Endothelial cell of umbilical vein (primary cell): ENCODE results near the gene ZNF644. TPM values are rescaled to one million over a fixed set of nuclear protein-coding genes. Genes with fewer than 3 reads are reported as not detected.

Experiments
- BruUV-seq: library from RNA; stranded (reverse); fragments of 400-500 nt; replicated peaks from 2 replicates; lab custom pipeline; 2021; lab: Mats Ljungman, UMichigan
- CTCF ChIA-PET: fragments of 300-600, 350-600 bp; sonication (Branson Sonifier 250); formaldehyde crosslinking; loops from one replicate; lab custom pipeline; 2021; ENCODE audit warnings: antibody characterized with exemption, inconsistent platforms; lab: Charles Lee
- POLR2A ChIA-PET: fragments of 300-600, 350-600 bp; sonication (Branson Sonifier 250); formaldehyde crosslinking; loops from one replicate; lab custom pipeline; 2021; ENCODE audit warnings: antibody characterized with exemption, inconsistent platforms; lab: Charles Lee
- DNase-seq: peaks from one replicate; pipeline ENCODE4 v3.0.0-alpha.2; 2011; ENCODE audit warnings: low read depth, low spot score
- FAIRE-seq: peaks from 2 replicates; lab custom pipeline; 2011; peaks lifted over from hg19 to GRCh38; lab: Jason Lieb, UNC
- H2AFZ ChIP-seq: 2 replicates; pipeline ENCODE4 v1.6.0; 2012; ENCODE audit warnings: low read depth, low read length, control low read depth, inconsistent platforms
- H3K27ac ChIP-seq: 2 replicates; pipeline ENCODE4 v1.5.1; 2011; ENCODE audit warnings: low read depth, mild to moderate bottlenecking, control low read depth, low read length, moderate library complexity; ENCODE audit not compliant: insufficient read depth
- H3K27me3 ChIP-seq, 2 experiments: 2 replicates each; pipeline versions ENCODE4 v1.6.0 to v1.6.1; 2011; ENCODE audit warnings: low read length in 2 of 2, mixed read lengths in 1 of 2; ENCODE audit not compliant: control insufficient read depth in 2 of 2, insufficient read depth in 2 of 2
- H3K36me3 ChIP-seq, 2 experiments: 2 replicates in 1 of 2; 3 replicates in 1 of 2; pipeline ENCODE4 v1.5.1; 2011; ENCODE audit warnings: low read length in 2 of 2, mild to moderate bottlenecking in 1 of 2, moderate library complexity in 1 of 2; ENCODE audit not compliant: control insufficient read depth in 2 of 2, insufficient read depth in 2 of 2; ENCODE audit errors: extremely low read depth in 1 of 2
- H3K4me1 ChIP-seq: 3 replicates; pipeline ENCODE4 v1.5.1; 2011; ENCODE audit warnings: mild to moderate bottlenecking, low read length; ENCODE audit not compliant: control insufficient read depth, insufficient read depth; ENCODE audit errors: extremely low read depth
- H3K4me2 ChIP-seq: 2 replicates; pipeline ENCODE4 v1.6.1; 2011; ENCODE audit warnings: low read length, control low read depth, mixed read lengths; ENCODE audit not compliant: insufficient read depth
- H3K4me3 ChIP-seq, 3 experiments: fragments of 200-600 bp in 1 of 3; sonication (generic), shearing (Covaris generic) in 1 of 3; replicated peaks in 1 of 3; 2 replicates each; pipeline ENCODE4 v1.5.1; 2011 to 2016; ENCODE audit warnings: control low read depth in 3 of 3, low read length in 3 of 3, mild to moderate bottlenecking in 2 of 3, inconsistent platforms in 1 of 3, low read depth in 1 of 3, moderate library complexity in 1 of 3; ENCODE audit not compliant: insufficient read depth in 1 of 3
- H3K79me2 ChIP-seq: 2 replicates; pipeline ENCODE4 v1.6.0; 2012; ENCODE audit warnings: low read length, inconsistent platforms; ENCODE audit not compliant: control insufficient read depth, insufficient read depth
- H3K9ac ChIP-seq: replicated peaks from 2 replicates; pipeline ENCODE3; 2011; ENCODE audit warnings: low read length, control low read depth; ENCODE audit not compliant: insufficient read depth; ENCODE audit errors: extremely low read depth
- H3K9me1 ChIP-seq: replicated peaks from 3 replicates; pipeline ENCODE4 v1.6.0; 2011; ENCODE audit warnings: mild to moderate bottlenecking, low read length; ENCODE audit not compliant: control insufficient read depth, insufficient read depth; ENCODE audit errors: extremely low read depth
- H3K9me3 ChIP-seq: replicated peaks from 2 replicates; pipeline ENCODE4 v1.5.1; 2012; ENCODE audit warnings: low read length, inconsistent platforms; ENCODE audit not compliant: control insufficient read depth, insufficient read depth
- H4K20me1 ChIP-seq: replicated peaks from 2 replicates; pipeline ENCODE3; 2011; ENCODE audit warnings: mild to moderate bottlenecking, low read length; ENCODE audit not compliant: control insufficient read depth, insufficient read depth; ENCODE audit errors: extremely low read depth
- EZH2 ChIP-seq: IDR thresholded peaks from 2 replicates; pipeline ENCODE4 v1.6.1; 2012; ENCODE audit warnings: borderline replicate concordance, low read depth, mild to moderate bottlenecking, moderate library complexity, low read length, inconsistent platforms; ENCODE audit not compliant: severe bottlenecking
- FOS ChIP-seq: IDR thresholded peaks from 2 replicates; pipeline ENCODE4 v1.6.1; 2011; ENCODE audit warnings: mild to moderate bottlenecking, low read length, moderate library complexity, borderline replicate concordance; ENCODE audit not compliant: insufficient read depth
- GATA2 ChIP-seq: IDR thresholded peaks from 2 replicates; pipeline ENCODE4 v1.7.0; 2011; ENCODE audit warnings: low read depth, mild to moderate bottlenecking, moderate library complexity, mixed read lengths, low read length; ENCODE audit not compliant: insufficient read length, insufficient read depth
- JUN ChIP-seq: IDR thresholded peaks from 2 replicates; pipeline ENCODE4 v1.6.1; 2011; ENCODE audit warnings: borderline replicate concordance, low read depth; ENCODE audit not compliant: insufficient read length, insufficient read depth
- MYC ChIP-seq: IDR thresholded peaks from one replicate; pipeline ENCODE4 v1.6.1; 2011; ENCODE audit warnings: mild to moderate bottlenecking, low read depth, low read length
- POLR2A ChIP-seq: IDR thresholded peaks from 2 replicates; pipeline ENCODE4 v1.6.1; 2012; ENCODE audit warnings: low read depth, mild to moderate bottlenecking, control low read depth, low read length
- POLR2AphosphoS5 ChIP-seq: IDR thresholded peaks from 2 replicates; pipeline ENCODE4 v1.6.1; 2012; ENCODE audit warnings: low read depth, mild to moderate bottlenecking, control low read depth, low read length, moderate library complexity; ENCODE audit not compliant: insufficient read depth
- dilution Hi-C: fragments of 300-500 bp; cut with MboI; formaldehyde crosslinking; loops from one replicate; pipeline ENCODE4 v1.15.0; 2019; ENCODE audit warnings: low sequenced_read_pairs; ENCODE audit not compliant: extremely low pct_ligation_motif_present
- intact Hi-C: fragments of 100-400 bp; cut with micrococcal nuclease; formaldehyde crosslinking; loops from one replicate; pipeline ENCODE4 v1.10.0; 2022
- polyA plus RNA-seq, 4 experiments: library from polyadenylated mRNA; depleted of rRNA in 3 of 4; stranded (reverse) in 3 of 4; unstranded in 1 of 4; fragments of >200 nt; gene quantifications; 2 replicates each; pipeline versions ENCODE4 v1.2.1 to v1.2.3, GENCODE V29; 2011 to 2012; ENCODE audit warnings: missing spikeins in 1 of 4
- total RNA-seq: library from RNA; stranded (reverse); gene quantifications from 2 replicates; pipeline ENCODE4 v1.2.3, GENCODE V29; 2021
- TF ChIP-seq, protein P1 (sequence below), 2 donors: IDR thresholded peaks; 1 replicate in 1 of 2; 2 replicates in 1 of 2; pipeline ENCODE4 v1.5.1; 2011; ENCODE audit warnings: low read length in 2 of 2, mild to moderate bottlenecking in 2 of 2, moderate library complexity in 2 of 2, control low read depth in 1 of 2, inconsistent platforms in 1 of 2, low read depth in 1 of 2; ENCODE audit not compliant: insufficient read depth in 1 of 2; ENCODE audit errors: extremely low read depth in 1 of 2
- TF ChIP-seq, protein P2 (sequence below): IDR thresholded peaks from 2 replicates; pipeline ENCODE4 v1.6.1; 2011; ENCODE audit not compliant: insufficient read depth, insufficient read length

The ZNF644 gene
- total and polyA plus RNA-seq, 2 donors (not counting 3 experiments of a cell fraction or from before 2014, with no cell fraction given), result 7.2 to 47.0 TPM

DNA sequence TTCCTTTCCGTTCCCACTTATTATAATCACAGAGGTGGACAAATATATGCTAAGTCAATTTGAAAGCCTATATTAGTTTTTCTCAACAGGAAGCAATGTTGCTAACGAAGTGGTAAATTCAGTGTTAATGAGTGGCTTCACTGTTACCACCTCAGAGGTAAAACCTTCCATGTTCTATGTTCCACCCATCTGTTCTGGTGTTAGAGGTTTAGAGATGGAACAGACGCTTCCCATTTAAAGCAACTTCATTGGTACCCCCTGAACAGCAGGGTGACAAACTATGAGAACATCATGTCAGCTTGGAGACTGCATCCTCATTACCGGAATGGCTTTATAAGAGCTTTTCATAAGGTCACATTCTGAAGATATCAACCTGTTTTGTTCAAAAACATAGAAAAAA, 77.9 kb downstream of the ZNF644 start:
- dilution Hi-C loops, result no loop called here
- DNase-seq (no peak), FAIRE-seq (no peak)
- Histone ChIP-seq H3K4me1 (no peaks in the 10 kb centered on the region), H3K36me3 (peaks cover 1 to 2% of the 10 kb centered on the region in 2 experiments), H3K9me1 (no peaks in the 10 kb centered on the region), H3K79me2 (peaks cover 37% of the 10 kb centered on the region), H3K9ac (no peak overlapping the region), H3K9me3 (no peaks in the 10 kb centered on the region), H4K20me1 (peaks cover 3% of the 10 kb centered on the region), H3K4me3 (no peak overlapping the region), H3K27ac (no peak overlapping the region), H2AFZ (no peak overlapping the region), H3K4me2 (no peak overlapping the region), H3K27me3 (no peaks in the 10 kb centered on the region)
- intact Hi-C loops, result no loop called here
- CTCF ChIA-PET, result interaction anchor here (2.2 kb wide), 1 partner anchor 21 kb away, joined by 10 read pairs; no protein-coding TSS in a partner anchor
- POLR2A ChIA-PET, result no interaction called here
- BruUV-seq, result no TSS peak
- TF ChIP-seq MYC (no peak), POLR2A (no peak), GATA2 (no peak), FOS (no peak), JUN (no peak), EZH2 (no peak), POLR2AphosphoS5 (no peak)
- TF ChIP-seq, protein P1, sequence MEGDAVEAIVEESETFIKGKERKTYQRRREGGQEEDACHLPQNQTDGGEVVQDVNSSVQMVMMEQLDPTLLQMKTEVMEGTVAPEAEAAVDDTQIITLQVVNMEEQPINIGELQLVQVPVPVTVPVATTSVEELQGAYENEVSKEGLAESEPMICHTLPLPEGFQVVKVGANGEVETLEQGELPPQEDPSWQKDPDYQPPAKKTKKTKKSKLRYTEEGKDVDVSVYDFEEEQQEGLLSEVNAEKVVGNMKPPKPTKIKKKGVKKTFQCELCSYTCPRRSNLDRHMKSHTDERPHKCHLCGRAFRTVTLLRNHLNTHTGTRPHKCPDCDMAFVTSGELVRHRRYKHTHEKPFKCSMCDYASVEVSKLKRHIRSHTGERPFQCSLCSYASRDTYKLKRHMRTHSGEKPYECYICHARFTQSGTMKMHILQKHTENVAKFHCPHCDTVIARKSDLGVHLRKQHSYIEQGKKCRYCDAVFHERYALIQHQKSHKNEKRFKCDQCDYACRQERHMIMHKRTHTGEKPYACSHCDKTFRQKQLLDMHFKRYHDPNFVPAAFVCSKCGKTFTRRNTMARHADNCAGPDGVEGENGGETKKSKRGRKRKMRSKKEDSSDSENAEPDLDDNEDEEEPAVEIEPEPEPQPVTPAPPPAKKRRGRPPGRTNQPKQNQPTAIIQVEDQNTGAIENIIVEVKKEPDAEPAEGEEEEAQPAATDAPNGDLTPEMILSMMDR (IDR thresholded peaks at IDR 0.05; ENCODE audit: extremely low read depth in 1 of 2, insufficient read depth in 1 of 2, low read depth in 1 of 2, low read length in 2 of 2), result no peak
- TF ChIP-seq, protein P2, sequence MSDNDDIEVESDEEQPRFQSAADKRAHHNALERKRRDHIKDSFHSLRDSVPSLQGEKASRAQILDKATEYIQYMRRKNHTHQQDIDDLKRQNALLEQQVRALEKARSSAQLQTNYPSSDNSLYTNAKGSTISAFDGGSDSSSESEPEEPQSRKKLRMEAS, result no peak
